D721Med (cell line): ENCODE data around the gene IMPACT.

Source experiments
- DNase-seq: peaks from one replicate; pipeline ENCODE4 v3.0.0; 2011; ENCODE audit warnings: low spot score; ENCODE audit not compliant: insufficient read length
- FAIRE-seq: peaks from 2 replicates; lab custom pipeline; 2011; peaks lifted over from hg19 to GRCh38; lab: Jason Lieb, UNC
- TF ChIP-seq, protein P1 (sequence below): IDR thresholded peaks from 2 replicates; pipeline ENCODE4 v1.5.1; 2012; ENCODE audit warnings: mild to moderate bottlenecking, control low read depth; ENCODE audit not compliant: insufficient read depth; ENCODE audit errors: missing control alignments

The IMPACT gene

GRCh38 chr18:24460388-24460787, 33.9 kb downstream of the IMPACT start, which contains the start of gene HRH4:
TSS of gene HRH4 (plus strand) at chr18:24460637. CDS start at chr18:24460729, 92 bp downstream.
- TF ChIP-seq, protein P1, sequence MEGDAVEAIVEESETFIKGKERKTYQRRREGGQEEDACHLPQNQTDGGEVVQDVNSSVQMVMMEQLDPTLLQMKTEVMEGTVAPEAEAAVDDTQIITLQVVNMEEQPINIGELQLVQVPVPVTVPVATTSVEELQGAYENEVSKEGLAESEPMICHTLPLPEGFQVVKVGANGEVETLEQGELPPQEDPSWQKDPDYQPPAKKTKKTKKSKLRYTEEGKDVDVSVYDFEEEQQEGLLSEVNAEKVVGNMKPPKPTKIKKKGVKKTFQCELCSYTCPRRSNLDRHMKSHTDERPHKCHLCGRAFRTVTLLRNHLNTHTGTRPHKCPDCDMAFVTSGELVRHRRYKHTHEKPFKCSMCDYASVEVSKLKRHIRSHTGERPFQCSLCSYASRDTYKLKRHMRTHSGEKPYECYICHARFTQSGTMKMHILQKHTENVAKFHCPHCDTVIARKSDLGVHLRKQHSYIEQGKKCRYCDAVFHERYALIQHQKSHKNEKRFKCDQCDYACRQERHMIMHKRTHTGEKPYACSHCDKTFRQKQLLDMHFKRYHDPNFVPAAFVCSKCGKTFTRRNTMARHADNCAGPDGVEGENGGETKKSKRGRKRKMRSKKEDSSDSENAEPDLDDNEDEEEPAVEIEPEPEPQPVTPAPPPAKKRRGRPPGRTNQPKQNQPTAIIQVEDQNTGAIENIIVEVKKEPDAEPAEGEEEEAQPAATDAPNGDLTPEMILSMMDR, result no peak
- DNase-seq, result no peak
- FAIRE-seq, result peak; percentile 83

DNA sequence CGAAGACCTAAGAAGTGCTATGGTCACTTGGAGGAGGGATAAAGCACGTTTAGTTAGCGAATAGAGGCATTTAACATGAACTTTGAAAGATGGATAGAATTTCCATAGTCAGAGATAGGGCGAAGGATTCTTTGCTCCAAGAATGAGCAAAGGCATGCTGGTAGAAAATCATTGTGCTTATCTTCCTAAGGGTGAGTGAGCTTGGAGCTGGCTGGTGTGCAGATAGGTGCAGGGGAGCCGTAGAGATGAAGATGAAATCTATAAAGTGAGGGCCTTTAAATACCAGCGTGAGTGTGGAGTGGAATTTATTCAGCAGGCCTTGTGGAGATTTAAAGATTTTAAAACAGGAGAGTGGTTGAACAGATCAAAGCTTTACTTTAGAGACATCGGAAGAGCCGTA, 35.5 kb downstream of the IMPACT start:
- DNase-seq, result no peak
- no peak for FAIRE-seq
- TF ChIP-seq, protein P1, result no peak

DNA sequence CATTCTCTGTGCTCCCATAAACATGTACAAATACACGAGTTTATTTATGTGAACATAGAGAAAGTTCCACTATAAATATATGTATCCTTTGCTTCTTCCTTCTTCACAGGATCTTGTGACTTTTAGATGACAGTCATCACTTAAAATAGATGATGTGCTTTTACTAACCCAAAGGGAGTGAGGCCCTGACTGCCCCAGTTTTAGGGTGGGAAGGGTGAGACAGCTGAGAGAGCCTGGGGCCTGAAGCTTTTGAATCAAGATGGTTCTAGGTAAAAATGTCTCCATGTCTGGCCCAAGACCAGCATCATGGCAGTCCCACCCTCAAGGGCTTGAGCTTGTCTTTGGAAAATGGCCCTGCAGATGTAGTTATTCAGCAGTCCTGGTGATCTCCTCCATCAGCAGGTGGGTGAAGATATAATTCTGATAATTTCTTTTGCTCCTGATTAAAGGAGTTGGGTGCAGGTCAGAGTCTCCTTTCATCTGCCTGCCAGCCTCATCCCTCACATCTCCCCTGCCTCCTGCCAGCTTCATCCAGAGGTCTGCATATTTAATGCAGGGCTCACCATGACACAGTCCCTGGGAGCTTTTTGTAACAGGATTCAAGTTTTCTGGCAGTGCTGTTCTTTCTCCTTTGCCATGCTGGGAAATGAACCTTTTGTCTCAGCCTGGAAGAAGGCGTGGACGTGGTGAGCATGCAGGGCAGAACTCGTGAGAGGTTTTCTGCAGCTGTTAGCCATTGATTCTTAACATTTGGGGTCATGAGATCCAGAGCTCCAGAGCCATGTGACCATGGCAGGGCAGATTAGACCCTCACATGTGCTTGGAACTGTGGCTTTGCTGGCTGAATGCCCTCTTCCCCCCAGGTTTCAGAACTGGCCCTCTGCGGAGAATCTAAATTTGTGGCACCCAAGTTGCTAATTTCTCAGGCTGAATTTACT, 36.6 kb downstream of the IMPACT start:
- TF ChIP-seq, protein P1, result no peak
- DNase-seq (no peak), FAIRE-seq (no peak)

DNA sequence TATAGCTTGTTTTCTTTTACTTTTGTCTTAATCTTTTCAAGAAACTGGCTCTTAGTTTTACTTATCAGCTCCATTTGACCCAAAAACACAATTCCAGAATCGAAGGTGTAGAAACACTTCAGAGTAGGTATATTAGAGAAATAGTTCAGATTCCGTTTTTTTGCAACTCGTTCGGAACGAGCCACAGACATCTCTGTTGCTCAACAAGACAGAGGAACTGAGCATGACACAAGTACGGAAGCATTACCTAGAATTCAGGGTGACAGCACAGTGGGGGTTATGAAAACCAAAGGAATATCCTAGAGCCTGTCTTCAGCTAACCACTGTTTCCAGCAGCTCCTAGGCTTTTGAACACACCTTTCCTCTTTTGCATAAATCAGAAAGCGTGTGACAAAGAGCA, 39.0 kb downstream of the IMPACT start:
- DNase-seq, result no peak
- TF ChIP-seq, protein P1, result no peak

GRCh38 chr18:24466771-24467170, 40.3 kb downstream of the IMPACT start:
- no peak for FAIRE-seq
- no peak for DNase-seq
- TF ChIP-seq, protein P1, result no peak

More for the DNA sequence above, 39.0 kb downstream of the IMPACT start:
- FAIRE-seq, result peak; percentile 55

DNA sequence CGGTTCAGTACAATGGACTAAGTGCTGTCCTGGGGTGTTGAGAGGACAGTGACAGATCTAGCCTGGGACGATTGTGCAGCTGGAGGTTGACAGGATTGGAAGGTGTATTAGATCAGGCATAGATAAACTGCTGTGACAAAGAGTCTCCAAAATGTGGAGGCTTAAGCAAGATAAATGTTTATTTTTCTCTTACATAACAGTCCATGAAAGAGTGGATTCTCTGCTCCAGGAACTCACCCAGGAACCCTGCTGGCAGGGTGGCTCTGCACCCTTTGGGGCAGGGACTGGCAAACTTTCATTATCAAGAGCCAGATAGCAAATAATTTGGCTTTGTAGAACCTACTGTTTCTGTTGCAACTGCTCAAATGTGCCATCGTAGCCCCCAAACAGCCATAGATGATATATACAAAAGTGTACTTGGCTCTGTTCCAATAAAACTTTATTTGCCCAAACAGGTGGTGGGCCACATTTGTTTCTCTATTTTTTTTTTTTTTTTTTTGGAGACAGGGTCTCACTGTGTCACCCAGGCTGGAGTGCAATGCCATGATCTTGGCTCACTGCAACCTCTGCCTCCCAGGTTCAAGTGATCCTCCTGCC, 43.6 kb downstream of the IMPACT start:
- TF ChIP-seq, protein P1, result no peak
- DNase-seq, result no peak
- FAIRE-seq, result no peak

DNA sequence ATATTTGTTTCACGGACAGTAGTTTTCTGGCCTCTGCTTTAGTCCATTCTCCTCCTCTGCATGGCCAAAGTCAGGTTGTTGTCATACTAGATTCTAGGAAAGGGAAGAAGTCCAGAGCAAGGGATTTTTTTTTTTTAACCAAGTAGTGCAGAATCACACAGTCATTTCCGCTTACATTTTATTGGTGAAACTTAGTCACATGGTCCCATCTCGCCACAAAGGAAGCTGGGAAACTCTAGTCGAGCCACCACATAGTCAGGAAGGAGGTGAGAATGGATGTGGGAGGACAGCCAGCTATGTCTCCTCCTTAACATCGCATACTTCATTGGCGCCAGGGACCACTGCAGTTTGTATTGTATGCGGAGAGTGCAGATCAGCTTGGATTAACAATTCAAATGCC, 44.3 kb downstream of the IMPACT start:
- TF ChIP-seq, protein P1, result no peak
- FAIRE-seq (no peak), DNase-seq (no peak)
